Ureter (tissue), 1 donor: ENCODE data around the gene ATP2B1. TPM values are rescaled to one million over a fixed set of nuclear protein-coding genes. Genes with fewer than 3 reads are reported as not detected.

Source experiments
- DNase-seq: peaks from one replicate; pipeline ENCODE4 v3.0.0-alpha.2; 2020; ENCODE audit warnings: low spot score
- total RNA-seq: library from RNA; stranded (reverse); gene quantifications from one replicate; pipeline ENCODE4 v1.2.4, GENCODE V29; 2023
- donor health status: DM: yes; HTN: yes; CAD: no.

The ATP2B1 gene
- total RNA-seq, 1 donor from 2014 or later: 72.1 TPM

GRCh38 chr12:89539426-89540223, 169.0 kb downstream of the ATP2B1 start:
- DNase-seq: no peak

DNA sequence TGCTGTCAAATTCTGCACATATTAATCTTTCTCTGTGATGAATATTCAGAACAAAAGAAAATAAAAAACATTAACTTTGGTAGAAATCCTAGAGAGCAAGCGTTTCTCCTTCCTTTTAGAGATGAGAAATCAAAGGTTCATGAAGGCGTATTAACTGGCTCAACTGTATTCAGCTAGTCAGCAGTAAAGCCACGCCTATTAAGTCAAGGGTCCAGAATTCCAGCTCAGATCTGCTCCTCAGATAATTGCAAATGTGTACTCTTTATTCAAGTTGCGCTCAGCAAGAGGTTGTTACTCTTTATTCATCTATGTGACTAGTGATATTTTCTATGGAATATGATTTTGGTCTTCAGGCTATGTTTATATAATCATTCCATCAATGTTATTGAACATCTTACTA, 169.7 kb downstream of the ATP2B1 start:
- no peak for DNase-seq

Other genes with a start within 250 kb of the ATP2B1 start
- gene GALNT4, start 184.0 kb downstream of the ATP2B1 start, total RNA-seq: 11.7 TPM
- 32.3 TPM for gene POC1B, start 182.8 kb downstream of the ATP2B1 start, total RNA-seq